Gastroesophageal sphincter (tissue), 3 donors: Measurements from ENCODE around the gene SLCO1A2.

ENCODE experiments used
- POLR2A ChIP-seq, 2 donors: fragments of 450-650 bp; IDR thresholded peaks; one replicate each; pipeline ENCODE4 v1.6.1; 2017; ENCODE audit warnings: antibody characterized with exemption in 2 of 2, mild to moderate bottlenecking in 2 of 2, moderate library complexity in 1 of 2
- TF ChIP-seq, protein P1 (sequence below), 4 experiments: fragments of 200-600 bp in 2 of 4; fragments of 450-650 bp in 2 of 4; sonication (generic) in 1 of 4; IDR thresholded peaks; one replicate each; pipeline ENCODE4 v1.5.1; 2017 to 2019; ENCODE audit warnings: antibody characterized with exemption in 4 of 4, mild to moderate bottlenecking in 2 of 4, moderate library complexity in 2 of 4

DNA sequence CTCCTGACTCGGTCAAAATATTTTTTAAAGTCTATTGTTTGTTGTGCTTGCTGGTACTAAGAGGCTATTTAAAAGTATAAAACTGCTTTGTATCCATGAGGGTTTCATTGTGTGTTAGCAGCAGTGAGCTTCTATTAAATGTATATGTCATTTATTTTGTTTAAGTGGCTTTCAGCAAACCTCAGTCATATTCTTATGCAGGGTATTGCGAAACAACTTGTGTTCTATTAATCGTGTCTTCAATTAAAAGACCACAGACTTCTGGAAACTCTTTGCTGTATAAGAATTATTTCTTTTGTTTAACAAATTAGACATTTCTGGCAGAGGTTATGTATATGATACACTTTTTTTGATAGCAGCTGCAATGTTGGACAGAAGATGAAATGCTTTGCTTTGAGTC lies 44.5 kb upstream of the SLCO1A2 start:
- TF ChIP-seq, protein P1, sequence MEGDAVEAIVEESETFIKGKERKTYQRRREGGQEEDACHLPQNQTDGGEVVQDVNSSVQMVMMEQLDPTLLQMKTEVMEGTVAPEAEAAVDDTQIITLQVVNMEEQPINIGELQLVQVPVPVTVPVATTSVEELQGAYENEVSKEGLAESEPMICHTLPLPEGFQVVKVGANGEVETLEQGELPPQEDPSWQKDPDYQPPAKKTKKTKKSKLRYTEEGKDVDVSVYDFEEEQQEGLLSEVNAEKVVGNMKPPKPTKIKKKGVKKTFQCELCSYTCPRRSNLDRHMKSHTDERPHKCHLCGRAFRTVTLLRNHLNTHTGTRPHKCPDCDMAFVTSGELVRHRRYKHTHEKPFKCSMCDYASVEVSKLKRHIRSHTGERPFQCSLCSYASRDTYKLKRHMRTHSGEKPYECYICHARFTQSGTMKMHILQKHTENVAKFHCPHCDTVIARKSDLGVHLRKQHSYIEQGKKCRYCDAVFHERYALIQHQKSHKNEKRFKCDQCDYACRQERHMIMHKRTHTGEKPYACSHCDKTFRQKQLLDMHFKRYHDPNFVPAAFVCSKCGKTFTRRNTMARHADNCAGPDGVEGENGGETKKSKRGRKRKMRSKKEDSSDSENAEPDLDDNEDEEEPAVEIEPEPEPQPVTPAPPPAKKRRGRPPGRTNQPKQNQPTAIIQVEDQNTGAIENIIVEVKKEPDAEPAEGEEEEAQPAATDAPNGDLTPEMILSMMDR (IDR thresholded peaks at IDR 0.05) = no peak
- TF ChIP-seq POLR2A (IDR thresholded peaks at IDR 0.05) = no peak
